Mesothelial cell of epicardium (in vitro differentiated cells): ENCODE results near the gene CDKN1A. TPM values are rescaled to one million over a fixed set of nuclear protein-coding genes. Genes with fewer than 3 reads are reported as not detected.

ENCODE experiments used
- DNase-seq, 2 experiments: peaks; one replicate each; pipeline ENCODE4 v3.0.0; 2021; ENCODE audit warnings: low spot score in 2 of 2; ENCODE audit not compliant: unreplicated experiment in 2 of 2
- H3K27ac Mint-ChIP-seq: 2 replicates; pipeline ENCODE4 v1.8.0; 2021; ENCODE audit warnings: mixed read lengths
- H3K27me3 Mint-ChIP-seq: 2 replicates; pipeline ENCODE4 v1.8.0; 2021; ENCODE audit warnings: low read depth, mixed read lengths
- H3K36me3 Mint-ChIP-seq: 2 replicates; pipeline ENCODE4 v1.8.0; 2021; ENCODE audit warnings: mixed read lengths
- H3K4me1 Mint-ChIP-seq: 2 replicates; pipeline ENCODE4 v1.8.0; 2021; ENCODE audit warnings: mixed read lengths
- H3K4me3 Mint-ChIP-seq: 2 replicates; pipeline ENCODE4 v1.8.0; 2021; ENCODE audit warnings: mild to moderate bottlenecking, moderate library complexity, mixed read lengths
- H3K9me3 Mint-ChIP-seq: 2 replicates; pipeline ENCODE4 v1.8.0; 2021; ENCODE audit warnings: mixed read lengths
- CTCF ChIP-seq: fragments of 200-600 bp; sonication (generic); IDR thresholded peaks from one replicate; pipeline ENCODE4 v1.5.0; 2021; ENCODE audit warnings: antibody characterized with exemption; ENCODE audit not compliant: unreplicated experiment
- total RNA-seq: library from RNA; stranded (reverse); gene quantifications from 3 replicates; pipeline ENCODE4 v1.2.1, GENCODE V29; 2021

Gene CDKN1A
- 54.1 to 57.1 TPM (median 55.2 TPM) in 3 replicates for total RNA-seq

GRCh38 chr6:36678488-36679042 lies at the start of gene CDKN1A:
TSS of gene CDKN1A (plus strand) at chr6:36678714. CDS start at chr6:36684102, 5,388 bp downstream.
- Mint-ChIP-seq H3K4me3 (peak within 1 kb of the TSS; percentile 89), H3K9me3 (no peaks in the 10 kb centered on the region), H3K27ac (peak within 1 kb of the TSS; percentile 94), H3K36me3 (no peaks in the 10 kb centered on the region), H3K27me3 (peaks cover 11% of the 10 kb centered on the region), H3K4me1 (peaks cover 43% of the 10 kb centered on the region)
- TF ChIP-seq CTCF, result no peak
- peak; percentile 77 to 87 for DNase-seq

GRCh38 chr6:36629784-36630183 lies 48.7 kb upstream of the CDKN1A start:
- no peak overlapping the region for H3K27ac Mint-ChIP-seq
- no peaks in the 10 kb centered on the region for H3K27me3 Mint-ChIP-seq
- H3K4me3 Mint-ChIP-seq, result no peak overlapping the region
- H3K4me1 Mint-ChIP-seq, result peaks cover 26% of the 10 kb centered on the region
- TF ChIP-seq CTCF, result no peak
- DNase-seq, result no peak
- H3K9me3 Mint-ChIP-seq, result no peaks in the 10 kb centered on the region
- no peaks in the 10 kb centered on the region for H3K36me3 Mint-ChIP-seq

GRCh38 chr6:36631326-36632011 lies 47.0 kb upstream of the CDKN1A start:
- Mint-ChIP-seq H3K27ac (peak overlapping the region; percentile 50), H3K36me3 (no peaks in the 10 kb centered on the region), H3K9me3 (no peaks in the 10 kb centered on the region), H3K4me1 (peaks cover 34% of the 10 kb centered on the region), H3K27me3 (no peaks in the 10 kb centered on the region), H3K4me3 (no peak overlapping the region)
- no peak for TF ChIP-seq CTCF
- DNase-seq, result no peak

GRCh38 chr6:36633370-36633769 lies 45.1 kb upstream of the CDKN1A start:
- Mint-ChIP-seq H3K27me3 (no peaks in the 10 kb centered on the region), H3K9me3 (no peaks in the 10 kb centered on the region)
- no peak for TF ChIP-seq CTCF

GRCh38 chr6:36633915-36634314 lies 44.6 kb upstream of the CDKN1A start:
- DNase-seq, result peak in 1 of 2 experiments; percentile 52
- no peaks in the 10 kb centered on the region for H3K27me3 Mint-ChIP-seq

More at GRCh38 chr6:36633370-36633769, 45.1 kb upstream of the CDKN1A start:
- Mint-ChIP-seq H3K4me3 (no peak overlapping the region), H3K4me1 (peaks cover 43% of the 10 kb centered on the region), H3K36me3 (no peaks in the 10 kb centered on the region), H3K27ac (no peak overlapping the region)
- no peak for DNase-seq

More at GRCh38 chr6:36633915-36634314, 44.6 kb upstream of the CDKN1A start:
- Mint-ChIP-seq H3K4me3 (no peak overlapping the region), H3K9me3 (no peaks in the 10 kb centered on the region), H3K27ac (peak overlapping the region; percentile 73), H3K36me3 (no peaks in the 10 kb centered on the region), H3K4me1 (peaks cover 43% of the 10 kb centered on the region)
- no peak for TF ChIP-seq CTCF
